Natural killer cell (primary cell): Measurements from ENCODE around the gene LAMA5. TPM values are rescaled to one million over a fixed set of nuclear protein-coding genes. Genes with fewer than 3 reads are reported as not detected.

Source experiments
- ATAC-seq, 3 donors: fragments of 150-1000 bp in 2 of 3; fragments of 200-7000 bp in 1 of 3; cut with Tn5 transposase; 1 replicate in 1 of 3; 2 replicates in 2 of 3; pipeline ENCODE4 v1.10.0; 2021; ENCODE audit warnings: mild to moderate bottlenecking in 2 of 3, moderate library complexity in 2 of 3
- DNase-seq, 2 donors: peaks; one replicate each; pipeline versions ENCODE4 v3.0.0 to v3.0.0-alpha.2; 2013 to 2021; ENCODE audit warnings: mixed read lengths in 1 of 2
- H3K27ac ChIP-seq: one replicate; pipeline ENCODE4 v1.5.1; 2013; ENCODE audit warnings: mild to moderate bottlenecking, low read length
- H3K27me3 ChIP-seq: one replicate; pipeline ENCODE4 v1.6.1; 2013; ENCODE audit warnings: low read length; ENCODE audit not compliant: control insufficient read depth, insufficient read depth
- H3K36me3 ChIP-seq: one replicate; pipeline ENCODE4 v1.6.1; 2013; ENCODE audit warnings: low read length; ENCODE audit not compliant: control insufficient read depth, insufficient read depth
- H3K4me1 ChIP-seq: one replicate; pipeline ENCODE4 v1.6.1; 2013; ENCODE audit warnings: low read length; ENCODE audit not compliant: control insufficient read depth, insufficient read depth
- H3K4me3 ChIP-seq: one replicate; pipeline ENCODE4 v1.5.1; 2013; ENCODE audit warnings: low read length
- H3K9me3 ChIP-seq: one replicate; pipeline ENCODE4 v1.6.1; 2013; ENCODE audit warnings: low read length; ENCODE audit not compliant: control insufficient read depth, insufficient read depth
- H3K27ac Mint-ChIP-seq, 2 donors: one replicate each; pipeline ENCODE4 v1.8.0; 2022; ENCODE audit warnings: mild to moderate bottlenecking in 2 of 2, mixed read lengths in 2 of 2, moderate library complexity in 1 of 2
- H3K27me3 Mint-ChIP-seq, 2 donors: one replicate each; pipeline ENCODE4 v1.8.0; 2022; ENCODE audit warnings: low read depth in 2 of 2, mixed read lengths in 2 of 2
- H3K36me3 Mint-ChIP-seq: one replicate; pipeline ENCODE4 v1.8.0; 2022; ENCODE audit warnings: mixed read lengths
- H3K4me1 Mint-ChIP-seq, 2 donors: one replicate each; pipeline ENCODE4 v1.8.0; 2022; ENCODE audit warnings: mixed read lengths in 2 of 2
- H3K4me3 Mint-ChIP-seq: one replicate; pipeline ENCODE4 v1.8.0; 2022; ENCODE audit warnings: mild to moderate bottlenecking, moderate library complexity, mixed read lengths
- H3K9me3 Mint-ChIP-seq, 2 donors: one replicate each; pipeline ENCODE4 v1.8.0; 2022; ENCODE audit warnings: mixed read lengths in 2 of 2
- WGBS: methylation state at CpG from one replicate; pipeline ENCODE4 v1.1.7; 2013; ENCODE audit warnings: missing lambda C conversion rate; ENCODE audit not compliant: insufficient coverage; 5-methylcytosine and 5-hydroxymethylcytosine counted together
- intact Hi-C: fragments of 100-400 bp; cut with micrococcal nuclease; formaldehyde crosslinking; loops from one replicate; pipeline ENCODE4 v1.14.2; 2022
- total RNA-seq, 4 donors: library from RNA; stranded (reverse); fragments of 120-200 nt in 1 of 4; gene quantifications; one replicate each; pipeline versions ENCODE4 v1.2.3 to v1.2.4, GENCODE V29; 2013 to 2022
- TF ChIP-seq, protein P1 (sequence below): fragments of 200-600 bp; IDR thresholded peaks from one replicate; pipeline ENCODE4 v1.8.0; 2022; ENCODE audit warnings: antibody characterized with exemption

Gene LAMA5
- total RNA-seq, 3 donors from 2014 or later (not counting 1 experiment from before 2014, with no cell fraction given), result 1.0 to 4.3 (median 1.4) TPM

DNA sequence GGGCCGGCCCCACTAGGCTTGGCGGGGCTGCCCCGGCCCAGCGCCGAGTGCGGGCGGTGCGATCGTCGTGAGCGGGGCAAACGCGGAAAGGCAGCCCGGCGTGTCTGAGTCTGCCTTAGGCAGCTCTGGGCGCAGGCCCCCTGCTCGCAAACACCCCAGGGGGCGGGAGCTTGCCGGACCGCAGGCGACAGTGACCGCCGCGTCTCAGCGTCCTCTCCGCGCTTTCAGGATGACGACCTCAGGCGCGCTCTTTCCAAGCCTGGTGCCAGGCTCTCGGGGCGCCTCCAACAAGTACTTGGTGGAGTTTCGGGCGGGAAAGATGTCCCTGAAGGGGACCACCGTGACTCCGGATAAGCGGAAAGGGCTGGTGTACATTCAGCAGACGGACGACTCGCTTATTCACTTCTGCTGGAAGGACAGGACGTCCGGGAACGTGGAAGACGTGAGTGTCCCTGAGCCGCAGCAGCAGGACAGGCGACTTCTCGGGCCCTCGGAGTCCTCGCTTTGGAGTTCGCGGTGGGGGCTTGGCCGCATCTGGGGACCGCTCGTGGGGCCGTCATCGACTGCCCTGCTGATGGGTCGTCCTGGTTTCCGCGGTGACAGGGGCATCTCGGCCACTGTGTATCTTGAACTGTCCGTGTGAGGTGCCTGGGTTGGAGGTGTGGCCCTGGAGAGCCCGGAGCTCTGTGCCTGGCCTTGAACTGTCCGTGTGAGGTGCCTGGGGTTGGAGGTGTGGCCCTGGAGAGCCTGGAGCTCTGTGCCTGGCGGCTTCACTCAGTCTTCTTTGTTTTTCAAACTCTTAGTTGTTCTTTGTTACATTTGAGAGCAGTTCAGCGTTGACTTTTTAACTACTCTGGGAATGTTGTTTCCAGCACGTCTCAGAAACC lies 63.5 kb downstream of the LAMA5 start:
- intact Hi-C loops, result loop anchor here (5.0 kb wide), 2 partner anchors 66 to 489 kb away; partner anchors contain the start of gene OSBPL2
- Histone ChIP-seq H3K27me3 (no peaks in the 10 kb centered on the region), H3K4me3 (peak overlapping the region; percentile 63), H3K9me3 (no peaks in the 10 kb centered on the region), H3K36me3 (peaks cover 33% of the 10 kb centered on the region), H3K27ac (peak overlapping the region; percentile 16), H3K4me1 (peaks cover 34% of the 10 kb centered on the region)
- Mint-ChIP-seq H3K36me3 (no peaks in the 10 kb centered on the region), H3K27me3 (no peaks in the 10 kb centered on the region), H3K9me3 (no peaks in the 10 kb centered on the region), H3K27ac (peak overlapping the region; percentile 74 to 99), H3K4me3 (peak overlapping the region; percentile 89), H3K4me1 (peaks cover 28 to 43% of the 10 kb centered on the region in 2 donors)
- 6% methylated on average over 66 of the region's 66 CpGs for WGBS
- TF ChIP-seq, protein P1, sequence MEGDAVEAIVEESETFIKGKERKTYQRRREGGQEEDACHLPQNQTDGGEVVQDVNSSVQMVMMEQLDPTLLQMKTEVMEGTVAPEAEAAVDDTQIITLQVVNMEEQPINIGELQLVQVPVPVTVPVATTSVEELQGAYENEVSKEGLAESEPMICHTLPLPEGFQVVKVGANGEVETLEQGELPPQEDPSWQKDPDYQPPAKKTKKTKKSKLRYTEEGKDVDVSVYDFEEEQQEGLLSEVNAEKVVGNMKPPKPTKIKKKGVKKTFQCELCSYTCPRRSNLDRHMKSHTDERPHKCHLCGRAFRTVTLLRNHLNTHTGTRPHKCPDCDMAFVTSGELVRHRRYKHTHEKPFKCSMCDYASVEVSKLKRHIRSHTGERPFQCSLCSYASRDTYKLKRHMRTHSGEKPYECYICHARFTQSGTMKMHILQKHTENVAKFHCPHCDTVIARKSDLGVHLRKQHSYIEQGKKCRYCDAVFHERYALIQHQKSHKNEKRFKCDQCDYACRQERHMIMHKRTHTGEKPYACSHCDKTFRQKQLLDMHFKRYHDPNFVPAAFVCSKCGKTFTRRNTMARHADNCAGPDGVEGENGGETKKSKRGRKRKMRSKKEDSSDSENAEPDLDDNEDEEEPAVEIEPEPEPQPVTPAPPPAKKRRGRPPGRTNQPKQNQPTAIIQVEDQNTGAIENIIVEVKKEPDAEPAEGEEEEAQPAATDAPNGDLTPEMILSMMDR, result no peak
- peak in 1 of 3 donors; percentile 5 for ATAC-seq
- peak in 1 of 2 donors; percentile 42 for DNase-seq

DNA sequence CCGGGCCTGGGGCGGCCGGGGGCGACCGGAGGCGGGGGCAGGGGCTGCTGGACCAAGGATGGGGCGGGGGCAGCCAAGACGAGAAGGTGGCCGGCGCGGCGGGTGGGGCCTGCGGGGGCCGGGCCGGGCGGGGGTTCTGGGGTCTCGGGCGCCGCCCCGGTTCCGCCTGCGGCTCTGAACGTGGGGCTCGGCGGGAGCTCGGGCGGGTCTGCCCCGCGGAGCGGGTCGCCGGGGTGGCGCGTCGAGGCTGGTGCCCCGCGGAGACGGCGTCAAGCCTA lies 64.1 kb downstream of the LAMA5 start:
- no peaks in the 10 kb centered on the region for H3K27me3 Mint-ChIP-seq
- no peak overlapping the region for H3K27ac ChIP-seq
- no peaks in the 10 kb centered on the region for H3K27me3 ChIP-seq
- ATAC-seq, result no peak
- peaks cover 27% of the 10 kb centered on the region for H3K36me3 ChIP-seq
- WGBS, result 0% methylated on average over 39 of the region's 39 CpGs
- intact Hi-C loops, result loop anchor here (5.0 kb wide), 2 partner anchors 66 to 489 kb away; partner anchors contain the start of gene OSBPL2
- H3K9me3 Mint-ChIP-seq, result no peaks in the 10 kb centered on the region
- no peaks in the 10 kb centered on the region for H3K36me3 Mint-ChIP-seq
- DNase-seq, result no peak
- peak overlapping the region; percentile 99 for H3K4me3 Mint-ChIP-seq
- no peaks in the 10 kb centered on the region for H3K9me3 ChIP-seq
- peak overlapping the region; percentile 98 to 99 for H3K27ac Mint-ChIP-seq
- peaks cover 28 to 43% of the 10 kb centered on the region in 2 donors for H3K4me1 Mint-ChIP-seq
- H3K4me1 ChIP-seq, result peaks cover 34% of the 10 kb centered on the region
- peak overlapping the region; percentile 63 for H3K4me3 ChIP-seq
- TF ChIP-seq, protein P1, result no peak

DNA sequence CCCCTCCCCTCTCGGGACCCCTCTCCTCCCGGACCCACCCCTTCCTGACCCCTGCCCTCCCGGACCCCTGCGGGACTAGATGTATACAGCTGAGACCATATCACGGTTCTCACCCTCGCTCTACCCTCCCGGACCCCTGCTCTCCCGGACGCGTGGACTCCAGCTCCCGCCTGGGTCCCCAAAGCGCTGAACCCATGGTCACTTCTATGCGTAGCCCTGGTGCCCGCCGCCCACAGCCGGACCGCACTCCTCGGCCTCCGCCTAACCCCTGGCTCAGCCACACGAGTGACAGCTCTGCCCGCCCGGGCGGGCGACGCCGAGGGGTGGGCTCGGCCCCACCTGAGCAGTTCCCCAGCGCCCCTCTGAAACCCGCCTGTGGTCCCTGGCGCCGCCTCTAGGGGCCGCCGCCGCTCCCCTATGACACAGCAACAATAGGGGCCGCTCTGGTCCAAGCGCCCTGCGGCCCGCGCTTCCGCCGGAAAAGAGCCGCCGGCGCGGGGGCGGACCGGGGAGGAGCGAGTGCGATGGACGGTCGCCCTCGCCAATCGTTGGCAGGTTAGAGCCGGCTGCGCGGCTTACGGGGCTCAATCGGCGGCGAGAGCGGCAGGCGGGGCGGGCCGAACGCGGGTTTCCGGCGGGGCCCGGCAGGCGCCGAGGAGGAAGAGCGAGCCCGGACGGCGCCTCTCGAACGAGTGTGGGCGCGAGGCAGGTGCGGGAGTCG lies 64.6 kb downstream of the LAMA5 start, which contains the start of gene ADRM1:
Gene ADRM1 (plus strand): TSS at position 657 of the 721 bp plus-strand sequence. CDS start 572 bp downstream, outside the sequence.
- intact Hi-C loops, result loop anchor here (1.0 to 5.0 kb wide), 3 partner anchors 65 to 490 kb away; partner anchors contain the start of gene OSBPL2
- H3K4me1 Mint-ChIP-seq, result peaks cover 28 to 43% of the 10 kb centered on the region in 2 donors
- no peaks in the 10 kb centered on the region for H3K9me3 ChIP-seq
- ATAC-seq (peak; percentile 82 to 94 (median 88)), DNase-seq (peak; percentile 97 to 98)
- peaks cover 34% of the 10 kb centered on the region for H3K4me1 ChIP-seq
- H3K9me3 Mint-ChIP-seq, result no peaks in the 10 kb centered on the region
- peak within 1 kb of the TSS; percentile 94 for H3K27ac ChIP-seq
- TF ChIP-seq, protein P1, result peak; percentile 70
- peaks cover 22% of the 10 kb centered on the region for H3K36me3 ChIP-seq
- WGBS, result under 1% methylated on average over 81 of the region's 81 CpGs
- no peaks in the 10 kb centered on the region for H3K27me3 Mint-ChIP-seq
- H3K4me3 ChIP-seq, result peak within 1 kb of the TSS; percentile 63
- H3K36me3 Mint-ChIP-seq, result no peaks in the 10 kb centered on the region
- peak within 1 kb of the TSS; percentile 98 to 99 for H3K27ac Mint-ChIP-seq
- H3K4me3 Mint-ChIP-seq, result peak within 1 kb of the TSS; percentile 99
- H3K27me3 ChIP-seq, result no peaks in the 10 kb centered on the region
